HUDEP-2 (cell line): ENCODE results near the gene CCDC177.
A peak's percentile ranks its signal among the peaks of the same experiment; 100 is the strongest.

Experiments
- DNase-seq, 76 experiments: peaks; one replicate each; lab custom pipeline; 2025; ENCODE audit not compliant: unreplicated experiment in 76 of 76; lab: John Stamatoyannopoulos, UW

Gene CCDC177

GRCh38 chr14:69570836-69571330 is 3.8 kb downstream of the CCDC177 start:
- DNase-seq = no peak

GRCh38 chr14:69569859-69570258 is 4.8 kb downstream of the CCDC177 start:
- DNase-seq = no peak

DNA sequence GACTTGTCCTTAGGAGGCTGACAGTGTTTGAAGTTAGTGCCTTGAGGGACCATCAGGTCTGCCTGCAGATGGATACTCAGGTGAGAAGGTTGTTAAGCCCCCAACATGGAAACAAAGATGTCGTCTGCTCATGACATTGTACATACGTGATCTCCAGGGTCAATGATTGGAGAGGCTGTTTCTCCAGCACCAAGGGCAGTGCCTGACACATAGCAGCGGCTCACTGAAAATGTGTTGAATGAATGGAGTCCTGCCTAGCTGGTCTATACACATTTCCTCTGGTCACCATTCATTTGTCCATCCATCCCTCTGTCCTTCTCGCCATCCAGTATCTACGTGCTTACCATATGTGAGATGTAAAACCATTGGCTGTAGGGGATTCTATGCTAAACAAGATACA is 7.1 kb downstream of the CCDC177 start:
- DNase-seq = no peak

DNA sequence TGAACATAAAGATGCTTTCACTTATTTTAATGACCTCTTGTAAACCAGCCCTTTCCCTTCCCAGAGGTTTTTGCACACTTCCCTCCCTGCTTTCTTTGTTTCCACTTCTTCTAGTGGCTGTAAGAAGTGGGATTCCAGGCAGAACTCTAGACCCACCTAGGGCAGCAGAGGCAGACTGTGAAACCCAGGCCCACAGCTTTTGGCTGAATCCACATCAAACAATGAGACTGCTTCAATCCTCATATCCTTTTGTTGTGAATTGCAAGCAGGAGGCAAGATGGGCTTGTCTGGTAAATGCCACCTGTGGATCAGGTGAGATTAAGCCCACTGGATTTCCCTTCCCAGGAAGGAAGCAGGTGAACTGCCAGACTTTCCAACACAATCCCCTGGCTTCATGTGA is 12.8 kb downstream of the CCDC177 start:
- no peak for DNase-seq

DNA sequence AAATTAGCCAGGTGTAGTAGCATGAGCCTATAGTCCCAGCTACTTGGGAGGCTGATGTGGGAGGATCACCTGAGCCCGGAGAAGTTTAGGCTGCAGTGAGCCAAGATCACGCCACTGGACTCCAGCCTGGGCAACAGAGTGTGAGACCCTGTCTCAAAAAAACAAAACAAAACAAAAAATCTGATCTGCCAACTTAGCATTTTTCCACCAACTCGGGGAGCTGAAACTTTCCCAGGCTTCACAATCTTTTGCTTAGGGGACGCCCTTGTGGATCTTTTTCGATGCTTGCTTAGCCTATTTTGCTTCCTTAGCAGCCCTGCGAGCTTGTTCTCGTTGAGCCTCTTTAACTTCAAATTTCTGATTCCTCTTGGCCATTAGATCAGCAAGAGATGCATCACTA is 13.8 kb downstream of the CCDC177 start:
- no peak for DNase-seq

GRCh38 chr14:69559581-69560011 is 15.1 kb downstream of the CCDC177 start:
- no peak for DNase-seq

- DNase-seq = no peak
These were observed 15.9 kb downstream of the CCDC177 start for GRCh38 chr14:69558774-69559173.

GRCh38 chr14:69554500-69554899 is 20.2 kb downstream of the CCDC177 start:
- DNase-seq = no peak

DNA sequence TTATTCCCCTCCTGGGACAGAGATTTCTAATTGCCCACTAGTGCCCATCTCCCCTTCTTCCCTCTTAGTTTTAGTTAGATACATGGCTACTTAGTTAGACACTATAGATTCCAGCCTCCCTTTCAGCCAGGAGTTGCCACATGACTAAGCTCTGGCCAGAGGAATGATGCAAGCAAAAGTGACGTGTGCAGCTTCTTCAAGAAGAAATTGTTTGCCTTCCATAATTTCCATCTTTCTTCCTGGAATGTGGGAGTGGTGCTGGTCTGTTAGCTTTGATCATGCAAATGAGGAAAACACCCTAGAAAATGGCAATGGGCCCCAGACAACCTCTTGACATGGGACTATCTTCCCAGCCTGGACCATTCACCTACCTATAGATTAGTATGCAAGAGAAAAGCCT is 21.4 kb downstream of the CCDC177 start:
- DNase-seq = no peak

- DNase-seq = no peak
These were observed 23.2 kb downstream of the CCDC177 start for GRCh38 chr14:69551511-69551910.

DNA sequence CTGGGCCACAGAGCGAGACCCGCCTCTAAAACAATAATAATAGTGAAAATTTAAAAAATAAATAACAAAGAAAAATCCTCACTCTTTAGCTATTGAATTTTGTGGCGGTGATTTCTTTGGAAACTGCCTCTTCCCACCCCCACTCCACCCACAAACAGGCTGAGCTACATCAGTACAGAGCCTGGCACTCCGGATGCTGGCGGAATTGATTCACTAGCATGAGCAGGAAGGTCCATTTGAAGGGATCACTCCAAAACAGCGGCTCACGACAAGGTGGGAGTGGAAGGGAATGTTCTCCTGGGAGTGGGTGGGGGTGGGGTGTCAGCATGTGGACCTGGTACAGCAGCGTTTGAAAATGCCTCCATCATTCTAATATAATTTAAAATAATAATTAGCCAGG is 26.1 kb downstream of the CCDC177 start:
- no peak for DNase-seq

DNA sequence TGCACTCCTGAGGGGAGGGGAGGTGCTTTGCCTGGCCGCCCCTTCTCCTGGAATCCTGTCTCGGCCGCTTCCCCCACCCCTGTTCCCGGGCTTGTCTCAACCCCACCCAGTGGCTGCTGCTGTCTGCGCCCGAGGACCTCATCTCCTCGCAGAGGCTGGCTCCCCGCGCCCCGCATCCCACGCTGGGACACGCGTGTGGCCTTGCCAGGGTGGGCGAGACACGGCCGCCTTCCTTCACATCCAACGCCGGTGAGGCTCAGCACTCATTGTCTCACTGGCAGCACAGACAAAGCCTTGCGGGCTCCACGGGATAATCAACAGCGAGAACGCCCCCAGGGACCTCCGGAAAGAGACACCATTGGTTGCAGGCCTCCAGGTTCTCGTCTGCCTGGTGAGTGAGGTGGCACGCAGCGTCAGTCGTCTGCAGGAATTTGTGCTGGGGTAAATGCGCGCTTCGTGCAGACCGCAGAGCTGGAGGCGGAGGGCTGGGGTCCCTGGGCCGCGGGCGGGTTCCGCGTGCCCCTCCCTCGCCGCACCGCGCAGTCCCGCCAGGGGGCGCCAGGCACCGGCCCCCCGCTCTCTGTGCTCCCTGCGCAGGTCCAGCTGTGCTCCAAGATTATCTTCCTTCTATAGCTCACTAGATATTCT is 26.8 kb downstream of the CCDC177 start:
- peak in 3 of 76 experiments; percentile 1 to 2 (median 2) for DNase-seq

- DNase-seq = no peak
These were observed 31.1 kb downstream of the CCDC177 start for GRCh38 chr14:69543341-69544115.

- no peak for DNase-seq
These were observed 32.4 kb downstream of the CCDC177 start for GRCh38 chr14:69542311-69542710.

DNA sequence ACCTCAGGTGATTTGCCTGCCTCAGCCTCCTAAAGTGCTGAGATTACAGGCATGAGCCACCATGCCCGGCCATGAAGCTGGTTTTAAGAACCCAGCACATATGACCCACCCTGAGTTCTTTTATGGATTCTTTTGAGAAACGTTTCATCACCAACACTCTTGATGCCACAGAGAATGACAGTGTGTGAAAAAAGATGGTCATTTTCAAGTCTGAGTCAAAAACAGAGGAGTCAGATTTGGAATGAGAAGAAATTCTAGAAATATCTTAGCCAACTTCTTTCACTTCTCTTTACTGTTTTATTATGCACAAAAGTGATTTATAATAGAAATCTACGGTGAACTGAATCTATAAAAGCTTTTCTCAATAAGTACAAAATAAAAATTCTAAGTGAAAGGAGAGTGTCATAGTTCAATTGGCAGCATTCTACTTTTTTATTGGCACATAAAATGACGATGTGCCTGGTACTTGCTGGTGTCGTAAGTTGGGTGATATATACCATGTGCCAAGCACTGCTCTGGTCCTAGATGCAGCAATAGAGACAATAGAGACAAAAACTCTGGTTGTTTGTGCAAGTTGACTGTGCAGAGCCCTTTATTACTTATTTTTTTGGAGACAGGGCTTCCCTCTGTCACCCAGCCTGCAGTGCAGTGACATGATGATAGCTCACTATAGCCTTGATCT is 33.9 kb downstream of the CCDC177 start:
- DNase-seq = no peak

GRCh38 chr14:69539631-69540410 is 34.9 kb downstream of the CCDC177 start:
- no peak for DNase-seq

- no peak for DNase-seq
These were observed 35.9 kb downstream of the CCDC177 start for GRCh38 chr14:69538766-69539165.

- no peak for DNase-seq
These were observed 36.8 kb downstream of the CCDC177 start for GRCh38 chr14:69537900-69538299.

GRCh38 chr14:69536971-69537370 is 37.7 kb downstream of the CCDC177 start:
- no peak for DNase-seq

DNA sequence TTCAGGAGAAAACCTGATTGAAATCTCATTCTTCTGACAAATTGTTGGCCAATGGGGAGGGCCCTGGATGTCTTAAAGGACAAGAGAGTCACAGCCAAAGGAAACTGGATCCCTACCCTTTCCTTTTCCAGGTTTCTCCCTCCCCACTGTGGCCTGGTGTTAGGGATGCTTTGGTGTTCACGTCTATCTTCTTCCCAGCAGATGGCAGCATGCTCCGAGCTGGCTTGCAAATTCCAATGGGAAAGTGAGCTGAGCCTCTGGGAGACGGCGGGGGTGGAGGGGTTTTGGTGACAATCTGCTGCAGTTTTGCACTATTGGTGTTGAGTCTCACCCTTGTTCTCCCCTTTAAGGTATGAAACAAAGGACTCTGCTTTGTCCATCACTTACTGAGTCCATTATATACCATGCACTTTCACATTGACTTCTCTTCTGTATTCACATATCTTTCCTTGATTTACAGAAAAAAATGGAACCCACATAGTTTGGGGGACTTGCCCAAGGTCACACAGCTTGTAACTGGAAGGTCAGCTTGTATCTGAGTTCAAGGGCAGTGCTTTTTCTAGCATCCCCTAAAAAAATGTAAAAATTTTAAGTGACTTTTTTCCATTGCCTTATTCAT is 39.3 kb downstream of the CCDC177 start:
- peak in 1 of 76 experiments; percentile 2 for DNase-seq
